Dedifferentiated amniotic fluid mesenchymal stem cell (primary cell): ENCODE measurements around the gene KDM8.
A peak's percentile ranks its signal among the peaks of the same experiment; 100 is the strongest.
"Not testable (repeated sequence)": the region's sequence is repeated elsewhere in the genome, so short reads cannot be mapped to it uniquely, and the experiment has no call there.

Experiments
- DNase-seq: peaks from one replicate; pipeline ENCODE4 v3.0.0-alpha.2; 2016; ENCODE audit errors: extremely low spot score

KDM8 gene

GRCh38 chr16:27242868-27243590, 39.7 kb downstream of the KDM8 start:
- peak; percentile 35 for DNase-seq

- no peak for DNase-seq
Observed at GRCh38 chr16:27243725-27244362, 40.5 kb downstream of the KDM8 start.

GRCh38 chr16:27244363-27244755, 41.0 kb downstream of the KDM8 start:
- DNase-seq, result no peak

GRCh38 chr16:27245276-27246172, 42.2 kb downstream of the KDM8 start:
- DNase-seq, result no peak

GRCh38 chr16:27246439-27246838, 43.1 kb downstream of the KDM8 start:
- DNase-seq, result no peak

- not testable (repeated sequence) for DNase-seq
Observed at GRCh38 chr16:27247076-27247475, 43.8 kb downstream of the KDM8 start.

GRCh38 chr16:27248036-27248435, 44.7 kb downstream of the KDM8 start:
- no peak for DNase-seq

- DNase-seq, result not testable (repeated sequence)
Observed at GRCh38 chr16:27248886-27249285, 45.6 kb downstream of the KDM8 start.

GRCh38 chr16:27251541-27252205, 48.3 kb downstream of the KDM8 start:
- no peak for DNase-seq

GRCh38 chr16:27252206-27252585, 48.9 kb downstream of the KDM8 start:
- DNase-seq, result no peak

GRCh38 chr16:27253526-27253930, 50.2 kb downstream of the KDM8 start:
- DNase-seq, result peak; percentile 68

- DNase-seq, result no peak
Observed at GRCh38 chr16:27254262-27254811, 51.0 kb downstream of the KDM8 start.

GRCh38 chr16:27256861-27257260, 53.5 kb downstream of the KDM8 start:
- DNase-seq, result no peak

- DNase-seq, result no peak
Observed at GRCh38 chr16:27257271-27257670, 53.9 kb downstream of the KDM8 start.

GRCh38 chr16:27258241-27258734, 55.0 kb downstream of the KDM8 start:
- no peak for DNase-seq

- DNase-seq, result no peak
Observed at GRCh38 chr16:27259710-27260109, 56.4 kb downstream of the KDM8 start.

GRCh38 chr16:27262904-27263423, 59.6 kb downstream of the KDM8 start:
- DNase-seq, result not testable (repeated sequence)

GRCh38 chr16:27264151-27264550, 60.8 kb downstream of the KDM8 start:
- DNase-seq, result no peak

GRCh38 chr16:27265982-27266381, 62.7 kb downstream of the KDM8 start:
- no peak for DNase-seq

- no peak for DNase-seq
Observed at GRCh38 chr16:27267037-27267677, 63.8 kb downstream of the KDM8 start.
